Transverse colon (tissue), 4 donors: Measurements from ENCODE around the gene SCLT1. TPM values are rescaled to one million over a fixed set of nuclear protein-coding genes. Genes with fewer than 3 reads are reported as not detected.

Source experiments
- DNase-seq: peaks from one replicate; pipeline ENCODE4 v3.0.0-alpha.2; 2019
- H3K27ac ChIP-seq, 4 donors: fragments of 200-600 bp; sonication (generic); 2 replicates each; pipeline ENCODE4 v1.5.1; 2016 to 2018; ENCODE audit warnings: inconsistent platforms in 4 of 4
- H3K27me3 ChIP-seq: fragments of 200-600 bp; sonication (generic); 2 replicates; pipeline ENCODE4 v1.5.1; 2017; ENCODE audit warnings: inconsistent platforms
- H3K36me3 ChIP-seq, 4 donors: fragments of 200-600 bp; sonication (generic); 2 replicates each; pipeline ENCODE4 v1.5.1; 2017 to 2019; ENCODE audit warnings: inconsistent platforms in 4 of 4
- H3K4me1 ChIP-seq, 4 donors: fragments of 200-600 bp; sonication (generic); 2 replicates each; pipeline ENCODE4 v1.5.1; 2017 to 2020; ENCODE audit warnings: inconsistent platforms in 4 of 4
- H3K4me3 ChIP-seq, 4 donors: fragments of 200-600 bp; sonication (generic); 1 replicate in 1 of 4; 2 replicates in 3 of 4; pipeline versions ENCODE4 v1.5.1 to v1.6.1; 2017 to 2019; ENCODE audit warnings: inconsistent platforms in 4 of 4
- H3K9me3 ChIP-seq, 2 donors: fragments of 200-600 bp; sonication (generic); 2 replicates each; pipeline ENCODE4 v1.5.1; 2017 to 2019; ENCODE audit warnings: inconsistent platforms in 2 of 2
- EP300 ChIP-seq: sonication (generic); formaldehyde crosslinking; IDR thresholded peaks from one replicate; pipeline ENCODE4 v1.6.1; 2017; ENCODE audit warnings: antibody characterized with exemption, low read depth
- POLR2A ChIP-seq: fragments of 450-650 bp; IDR thresholded peaks from one replicate; pipeline ENCODE4 v1.6.1; 2016; ENCODE audit warnings: antibody characterized with exemption, mild to moderate bottlenecking, moderate library complexity
- POLR2AphosphoS5 ChIP-seq, 3 donors: sonication (generic); formaldehyde crosslinking; IDR thresholded peaks; one replicate each; pipeline ENCODE4 v1.6.1; 2016; ENCODE audit warnings: antibody characterized with exemption in 3 of 3
- WGBS, 2 donors: methylation state at CpG; one replicate each; pipeline ENCODE4 v1.1.5; 2018; ENCODE audit warnings: low coverage in 1 of 2; 5-methylcytosine and 5-hydroxymethylcytosine counted together
- in situ Hi-C, 4 donors: fragments of 200-750 bp; cut with MboI; loops; one replicate each; pipeline versions ENCODE4 v1.15.0 to v1.15.1; 2017; ENCODE audit warnings: low sequenced_read_pairs in 3 of 4, low pct_ligation_motif_present in 1 of 4, low pct_unique_long_range_greater_than_20kb in 1 of 4
- intact Hi-C: fragments of 100-400 bp; cut with DNase I; formaldehyde crosslinking; loops from one replicate; pipeline ENCODE4 v1.15.1; 2023; ENCODE audit warnings: low total_unique reads
- total RNA-seq, 4 donors: library from RNA; depleted of rRNA; stranded (reverse); fragments of >200 nt; gene quantifications; one replicate each; pipeline ENCODE4 v1.1.0, GENCODE V29; 2016
- TF ChIP-seq, protein P1 (sequence below), 5 experiments: fragments of 200-600 bp in 3 of 5; fragments of 450-650 bp in 2 of 5; sonication (generic) in 3 of 5; IDR thresholded peaks; 1 replicate in 2 of 5; 2 replicates in 3 of 5; pipeline ENCODE4 v1.5.1; 2016 to 2017; ENCODE audit warnings: antibody characterized with exemption in 5 of 5, inconsistent platforms in 3 of 5, mild to moderate bottlenecking in 2 of 5, moderate library complexity in 1 of 5

SCLT1 gene
- total RNA-seq, 4 donors from 2014 or later = 10.1 to 29.9 (median 14.3) TPM

DNA sequence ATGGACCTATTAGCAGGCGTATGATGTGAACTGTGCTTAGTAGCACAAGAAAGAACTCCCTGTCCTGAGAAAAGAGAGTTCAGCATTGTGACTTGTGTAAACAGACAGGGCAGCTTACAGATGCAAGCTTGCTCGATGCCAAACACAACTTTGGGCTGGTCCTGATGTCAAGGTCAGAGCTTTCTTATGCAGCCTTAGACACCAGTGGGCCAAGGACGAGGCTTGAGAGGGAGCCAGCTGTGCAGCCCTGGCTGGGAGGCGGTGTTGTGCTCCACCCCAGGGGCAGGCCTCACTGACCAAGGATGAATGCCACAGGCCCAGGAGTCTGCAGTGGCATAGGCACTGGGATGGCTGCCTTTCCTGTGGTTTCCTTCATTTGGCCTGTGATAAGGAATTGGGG is 248.4 kb downstream of the SCLT1 start:
- Histone ChIP-seq H3K4me3 (no peak overlapping the region), H3K27me3 (no peaks in the 10 kb centered on the region), H3K27ac (no peak overlapping the region), H3K9me3 (no peaks in the 10 kb centered on the region), H3K4me1 (no peaks in the 10 kb centered on the region), H3K36me3 (peaks cover 0 to 35% (median 8%) of the 10 kb centered on the region in 4 donors)
- TF ChIP-seq, protein P1, sequence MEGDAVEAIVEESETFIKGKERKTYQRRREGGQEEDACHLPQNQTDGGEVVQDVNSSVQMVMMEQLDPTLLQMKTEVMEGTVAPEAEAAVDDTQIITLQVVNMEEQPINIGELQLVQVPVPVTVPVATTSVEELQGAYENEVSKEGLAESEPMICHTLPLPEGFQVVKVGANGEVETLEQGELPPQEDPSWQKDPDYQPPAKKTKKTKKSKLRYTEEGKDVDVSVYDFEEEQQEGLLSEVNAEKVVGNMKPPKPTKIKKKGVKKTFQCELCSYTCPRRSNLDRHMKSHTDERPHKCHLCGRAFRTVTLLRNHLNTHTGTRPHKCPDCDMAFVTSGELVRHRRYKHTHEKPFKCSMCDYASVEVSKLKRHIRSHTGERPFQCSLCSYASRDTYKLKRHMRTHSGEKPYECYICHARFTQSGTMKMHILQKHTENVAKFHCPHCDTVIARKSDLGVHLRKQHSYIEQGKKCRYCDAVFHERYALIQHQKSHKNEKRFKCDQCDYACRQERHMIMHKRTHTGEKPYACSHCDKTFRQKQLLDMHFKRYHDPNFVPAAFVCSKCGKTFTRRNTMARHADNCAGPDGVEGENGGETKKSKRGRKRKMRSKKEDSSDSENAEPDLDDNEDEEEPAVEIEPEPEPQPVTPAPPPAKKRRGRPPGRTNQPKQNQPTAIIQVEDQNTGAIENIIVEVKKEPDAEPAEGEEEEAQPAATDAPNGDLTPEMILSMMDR (IDR thresholded peaks at IDR 0.05) = no peak
- TF ChIP-seq POLR2A (no peak), POLR2AphosphoS5 (IDR thresholded peaks at IDR 0.05) (no peak), EP300 (no peak)
- intact Hi-C loops = no loop called here
- 73 to 95% methylated on average over 2 to 4 of the region's 4 CpGs for WGBS, 2 donors
- no peak for DNase-seq
- in situ Hi-C loops = no loop called here

DNA sequence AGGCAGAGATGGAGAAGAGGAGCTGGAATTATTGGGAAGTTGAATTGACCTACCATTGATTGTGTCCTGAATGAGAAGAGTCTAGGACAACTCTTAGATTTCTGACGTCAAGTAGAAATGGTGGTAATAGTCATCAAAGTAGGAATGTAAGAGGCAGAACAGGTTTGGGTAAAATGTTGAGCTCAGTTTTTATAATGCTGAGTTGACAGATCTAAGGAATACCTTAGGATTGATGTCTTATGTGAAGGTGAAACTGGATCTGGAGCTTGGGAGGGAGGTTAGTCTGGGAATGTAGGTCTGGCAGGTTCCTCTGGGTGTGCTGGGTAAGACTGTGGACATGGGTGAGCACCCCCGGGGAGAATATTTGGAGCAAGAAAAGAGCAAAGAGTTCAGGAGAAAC is 251.9 kb downstream of the SCLT1 start:
- WGBS, 2 donors = 88 to 94% methylated on average over 2 of the region's 2 CpGs
- intact Hi-C loops = no loop called here
- H3K4me1 ChIP-seq = no peaks in the 10 kb centered on the region

DNA sequence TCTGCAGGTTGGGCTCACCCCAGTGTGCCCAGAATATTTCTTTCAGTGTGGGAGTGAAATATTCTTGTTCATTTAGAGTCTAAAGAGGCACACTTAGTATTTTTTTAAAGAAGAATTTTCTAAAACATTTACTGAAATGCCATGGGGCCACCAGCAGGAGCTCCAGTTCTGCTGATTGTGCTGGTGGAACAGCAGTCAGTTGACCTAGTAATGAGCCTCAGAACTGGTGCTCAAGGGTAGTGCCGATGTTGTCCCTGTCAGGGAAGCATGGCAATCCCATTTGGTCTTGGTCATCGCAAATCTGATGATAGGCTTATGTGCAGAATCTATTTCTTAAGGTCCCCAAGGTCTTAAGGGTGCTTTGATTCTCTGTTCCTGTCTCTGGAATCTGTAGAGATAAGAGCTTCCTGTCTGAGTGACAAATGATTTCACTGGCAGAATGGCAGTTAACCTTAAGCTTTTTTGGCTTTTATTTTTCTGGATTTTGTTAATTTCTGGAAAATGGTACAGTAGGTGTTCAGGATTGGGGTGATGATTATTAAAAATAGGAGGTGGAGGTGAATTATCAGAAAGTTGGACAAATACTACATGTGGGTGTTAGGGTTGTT is 252.5 kb downstream of the SCLT1 start:
- in situ Hi-C loops = no loop called here
- intact Hi-C loops = no loop called here
- TF ChIP-seq POLR2AphosphoS5 (IDR thresholded peaks at IDR 0.05) = no peak
- no peak for TF ChIP-seq POLR2A
- TF ChIP-seq, protein P1 (IDR thresholded peaks at IDR 0.05) = no peak
- no peak for TF ChIP-seq EP300
- 62 to 83% methylated on average over 1 to 2 of the region's 2 CpGs for WGBS, 2 donors
- Histone ChIP-seq H3K4me3 (no peak overlapping the region), H3K9me3 (no peaks in the 10 kb centered on the region), H3K27me3 (no peaks in the 10 kb centered on the region), H3K27ac (no peak overlapping the region), H3K36me3 (peaks cover 0 to 7% (median 2%) of the 10 kb centered on the region in 4 donors), H3K4me1 (peaks cover 0 to 3% (median 1%) of the 10 kb centered on the region in 4 donors)
- DNase-seq = no peak

More for the DNA sequence above, 251.9 kb downstream of the SCLT1 start:
- H3K27ac ChIP-seq = no peak overlapping the region
- no peak for TF ChIP-seq POLR2A
- TF ChIP-seq, protein P1 (IDR thresholded peaks at IDR 0.05) = no peak
- TF ChIP-seq POLR2AphosphoS5 (IDR thresholded peaks at IDR 0.05) = no peak
- no peak for TF ChIP-seq EP300
- no peaks in the 10 kb centered on the region for H3K27me3 ChIP-seq
- H3K4me3 ChIP-seq = no peak overlapping the region
- no peaks in the 10 kb centered on the region for H3K9me3 ChIP-seq
- DNase-seq = no peak
- in situ Hi-C loops = no loop called here
- peaks cover 0 to 11% (median 2%) of the 10 kb centered on the region in 4 donors for H3K36me3 ChIP-seq

DNA sequence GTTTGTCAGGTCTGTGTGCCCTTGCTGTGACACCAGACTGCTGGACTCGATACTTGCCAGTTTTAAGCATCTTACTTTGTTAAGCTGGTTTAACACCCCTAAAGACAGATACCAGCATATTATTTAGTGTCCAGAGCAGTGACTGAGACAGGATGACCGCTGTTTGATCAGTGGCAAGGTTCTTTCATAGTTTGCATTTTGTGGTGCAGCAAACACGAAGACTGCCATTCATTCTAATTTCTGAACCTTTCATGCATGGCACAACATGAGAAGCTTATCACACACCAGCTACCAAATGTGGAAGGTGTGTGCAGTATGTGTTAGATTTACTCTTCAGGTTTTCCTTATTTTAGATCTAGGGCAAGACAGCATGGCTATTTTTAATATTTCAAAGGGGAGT is 255.7 kb downstream of the SCLT1 start:
- intact Hi-C loops = no loop called here
- Histone ChIP-seq H3K27ac (no peak overlapping the region), H3K4me1 (peaks cover 0 to 11% (median 2%) of the 10 kb centered on the region in 4 donors), H3K36me3 (no peaks in the 10 kb centered on the region), H3K9me3 (no peaks in the 10 kb centered on the region), H3K27me3 (no peaks in the 10 kb centered on the region), H3K4me3 (no peak overlapping the region)
- TF ChIP-seq EP300 (no peak), POLR2A (no peak)
- in situ Hi-C loops = no loop called here
- 81% methylated on average over 3 of the region's 3 CpGs for WGBS, 2 donors
- DNase-seq = no peak

DNA sequence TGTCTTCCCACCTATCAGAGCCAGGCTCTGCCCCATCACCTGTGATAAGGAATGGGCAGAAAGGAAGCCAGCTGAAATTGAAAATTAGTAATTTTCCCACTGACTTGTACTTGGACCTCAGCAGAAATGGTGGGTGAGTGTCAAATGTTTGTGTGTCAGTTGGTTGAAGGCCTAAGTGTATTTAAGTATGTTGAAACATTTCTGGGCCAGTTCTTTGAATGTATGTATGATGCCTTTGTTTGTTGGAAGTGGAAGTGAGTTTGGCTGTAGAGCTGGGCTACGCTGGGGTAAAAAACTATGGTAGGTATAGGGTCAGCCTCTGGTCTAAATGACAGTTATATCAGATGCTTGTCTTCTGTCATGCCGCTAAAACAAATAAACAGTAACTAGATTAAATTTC is 256.1 kb downstream of the SCLT1 start:
- Histone ChIP-seq H3K27ac (no peak overlapping the region), H3K4me1 (peaks cover 0 to 16% (median 3%) of the 10 kb centered on the region in 4 donors), H3K27me3 (no peaks in the 10 kb centered on the region), H3K4me3 (no peak overlapping the region), H3K36me3 (no peaks in the 10 kb centered on the region), H3K9me3 (no peaks in the 10 kb centered on the region)
- 94 to 100% methylated on average over 2 of the region's 2 CpGs for WGBS, 2 donors
- intact Hi-C loops = no loop called here
- in situ Hi-C loops = no loop called here
- DNase-seq = no peak
- TF ChIP-seq EP300 (no peak), POLR2AphosphoS5 (IDR thresholded peaks at IDR 0.05) (no peak), POLR2A (no peak)
- TF ChIP-seq, protein P1 (IDR thresholded peaks at IDR 0.05) = no peak
